Measurements from ENCODE around the gene ZBTB49.
"Not testable (repeated sequence)": the region's sequence is repeated elsewhere in the genome, so short reads cannot be mapped to it uniquely, and the experiment has no call there.

The ZBTB49 gene, protein sequence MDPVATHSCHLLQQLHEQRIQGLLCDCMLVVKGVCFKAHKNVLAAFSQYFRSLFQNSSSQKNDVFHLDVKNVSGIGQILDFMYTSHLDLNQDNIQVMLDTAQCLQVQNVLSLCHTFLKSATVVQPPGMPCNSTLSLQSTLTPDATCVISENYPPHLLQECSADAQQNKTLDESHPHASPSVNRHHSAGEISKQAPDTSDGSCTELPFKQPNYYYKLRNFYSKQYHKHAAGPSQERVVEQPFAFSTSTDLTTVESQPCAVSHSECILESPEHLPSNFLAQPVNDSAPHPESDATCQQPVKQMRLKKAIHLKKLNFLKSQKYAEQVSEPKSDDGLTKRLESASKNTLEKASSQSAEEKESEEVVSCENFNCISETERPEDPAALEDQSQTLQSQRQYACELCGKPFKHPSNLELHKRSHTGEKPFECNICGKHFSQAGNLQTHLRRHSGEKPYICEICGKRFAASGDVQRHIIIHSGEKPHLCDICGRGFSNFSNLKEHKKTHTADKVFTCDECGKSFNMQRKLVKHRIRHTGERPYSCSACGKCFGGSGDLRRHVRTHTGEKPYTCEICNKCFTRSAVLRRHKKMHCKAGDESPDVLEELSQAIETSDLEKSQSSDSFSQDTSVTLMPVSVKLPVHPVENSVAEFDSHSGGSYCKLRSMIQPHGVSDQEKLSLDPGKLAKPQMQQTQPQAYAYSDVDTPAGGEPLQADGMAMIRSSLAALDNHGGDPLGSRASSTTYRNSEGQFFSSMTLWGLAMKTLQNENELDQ

DNA sequence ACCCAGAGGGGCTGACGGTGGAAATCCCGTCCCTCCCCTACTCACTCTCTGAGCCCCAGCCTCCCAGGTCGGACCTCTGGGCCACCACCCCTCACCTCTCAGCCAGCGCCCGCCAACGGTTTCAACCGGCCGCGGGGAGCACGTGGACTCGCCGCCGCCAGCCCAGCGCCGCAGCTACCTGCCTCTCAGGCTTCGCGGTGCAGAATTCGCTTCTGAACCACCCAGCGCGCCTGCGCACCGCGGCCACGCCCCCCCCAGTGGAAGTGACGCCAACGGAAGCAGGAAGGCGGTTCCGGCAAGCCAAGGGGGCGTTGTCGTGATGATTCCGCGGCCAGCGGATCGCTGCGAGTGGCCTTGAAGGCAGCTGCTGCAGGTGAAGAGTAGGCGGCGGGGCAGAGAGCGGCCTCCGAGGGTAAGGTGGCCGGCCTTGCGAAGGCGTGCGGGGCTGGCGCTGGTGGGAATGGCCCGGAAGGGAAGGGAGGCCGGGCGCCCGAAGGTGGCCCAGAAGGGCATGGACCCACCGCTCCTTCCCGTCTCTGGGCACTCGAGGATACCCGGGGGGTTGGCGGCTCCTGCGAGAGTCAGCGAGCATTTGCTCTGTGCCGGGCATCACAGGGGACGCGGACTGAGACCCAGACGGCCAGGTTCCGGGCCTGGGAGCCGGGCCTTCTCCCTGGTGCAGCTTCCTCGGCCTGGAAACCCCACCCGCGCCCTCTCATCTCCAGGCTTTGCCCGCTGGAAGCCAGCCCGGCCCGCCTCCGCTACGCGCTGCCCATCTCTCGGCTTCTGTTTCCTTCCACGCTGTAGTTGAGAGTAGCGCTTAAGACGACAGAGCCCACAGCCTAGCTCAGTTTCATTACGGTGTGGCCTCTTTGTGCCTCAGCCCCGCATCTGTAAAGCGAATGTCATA, at the start of gene ZBTB49, which contains the start of gene LYAR:
Gene ZBTB49, plus strand, starts transcription at position 311 of the 910 bp plus-strand sequence. CDS start 9,695 bp downstream, outside the sequence.
Gene LYAR, minus strand, starts transcription at position 214 of the 910 bp plus-strand sequence. CDS start 6,412 bp downstream, outside the sequence.
- in situ Hi-C loops (cut with MboI; ENCODE audit: low sequenced_read_pairs) = no loop called here

DNA sequence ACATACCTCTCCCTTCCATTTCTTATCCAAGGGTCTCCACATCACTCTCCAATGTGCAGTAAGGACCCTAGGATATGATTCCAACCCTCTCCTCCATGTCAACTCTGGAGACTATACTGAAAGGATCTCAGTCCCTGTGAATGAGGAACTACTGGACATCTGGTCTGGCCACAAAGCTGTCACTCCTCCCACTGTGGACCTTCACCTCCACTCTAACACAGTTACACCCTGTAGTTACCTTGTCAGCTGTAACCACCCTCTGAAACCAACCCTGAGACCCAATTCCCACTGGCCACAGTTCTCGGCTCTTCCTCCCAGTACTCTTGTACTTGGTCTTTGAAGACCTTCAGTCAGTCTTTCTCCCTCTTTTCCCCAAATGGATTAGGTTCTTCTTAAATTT, 44.9 kb upstream of the ZBTB49 start:
- in situ Hi-C loops (cut with MboI; ENCODE audit: low sequenced_read_pairs) = no loop called here

DNA sequence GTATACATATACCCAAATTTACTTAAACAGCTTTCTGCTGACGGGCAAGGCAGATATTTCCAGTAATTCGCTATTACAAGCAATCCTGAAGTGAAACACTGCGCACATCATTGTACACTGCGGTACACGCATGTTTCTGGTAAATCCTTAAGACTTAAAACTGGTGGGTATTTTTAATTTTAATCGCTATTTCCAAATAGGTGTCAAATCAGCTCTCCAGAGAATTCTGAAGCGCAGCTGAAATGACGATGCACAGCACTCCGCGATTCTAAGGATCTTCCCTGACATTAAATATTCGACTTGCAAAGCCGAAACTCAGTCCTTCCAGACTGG, 42.4 kb upstream of the ZBTB49 start:
- in situ Hi-C loops (cut with MboI; ENCODE audit: low sequenced_read_pairs) = no loop called here

DNA sequence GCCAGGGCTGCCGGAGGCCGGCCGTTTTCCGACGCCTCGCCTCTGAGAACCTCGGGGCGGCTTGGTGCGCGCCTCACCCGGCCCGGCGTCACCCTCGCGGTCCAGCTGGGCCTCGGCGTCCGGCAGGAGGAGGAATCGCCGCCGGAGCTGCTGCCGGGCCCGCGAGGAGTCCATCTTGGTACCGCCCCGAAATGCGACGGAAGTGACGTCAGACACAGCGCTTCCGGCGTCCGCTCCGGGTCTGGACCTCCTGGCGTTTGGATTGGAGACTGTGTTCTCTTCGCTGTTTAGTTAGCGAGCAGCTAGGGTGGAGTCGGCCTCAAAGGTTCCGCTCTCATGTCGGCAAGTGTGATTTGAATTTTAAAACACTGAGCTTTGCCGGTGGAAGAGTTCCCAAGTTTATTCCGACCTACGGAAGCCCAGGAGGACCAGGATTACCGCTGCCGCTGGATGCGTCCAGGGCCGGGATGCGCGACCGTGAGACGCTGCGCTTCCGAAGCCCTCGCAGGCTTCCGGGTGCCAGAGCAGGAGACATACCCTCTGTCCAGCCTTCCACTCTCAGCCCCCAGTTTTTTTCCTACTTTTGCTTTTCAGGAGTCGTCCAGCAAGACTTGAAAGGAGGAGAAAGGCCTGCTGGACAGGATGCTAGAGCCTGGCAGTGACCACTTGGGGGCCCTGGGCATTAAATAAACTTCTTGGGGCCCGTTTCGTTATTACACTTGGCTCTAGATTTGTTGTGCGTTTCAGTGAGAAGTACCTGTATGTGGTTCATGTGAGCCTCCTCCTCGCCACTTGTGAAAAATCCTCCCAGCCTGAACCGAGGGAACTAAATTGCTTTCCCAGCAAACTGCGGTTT, 41.8 kb upstream of the ZBTB49 start, which contains the start of gene TMEM128:
Gene TMEM128, minus strand, starts transcription at position 195 of the 856 bp plus-strand sequence. Its CDS starts 21 bp downstream, at position 174.
- in situ Hi-C loops (cut with MboI; ENCODE audit: low sequenced_read_pairs) = no loop called here

DNA sequence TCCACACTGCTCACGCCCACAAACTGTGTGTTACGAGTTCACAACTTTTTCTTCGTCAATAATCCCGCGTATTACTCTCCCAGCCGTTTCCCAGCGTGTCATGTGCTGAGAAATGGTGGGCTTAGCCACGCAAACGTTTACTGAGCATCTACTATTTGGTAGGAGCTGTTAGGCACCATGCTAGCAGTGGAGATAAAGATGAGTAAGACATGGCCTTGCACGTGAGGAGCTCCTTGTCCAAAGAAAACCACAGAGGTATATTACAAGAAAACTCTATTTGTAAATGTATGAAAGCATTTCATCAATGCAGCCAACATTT, 41.2 kb upstream of the ZBTB49 start:
- in situ Hi-C loops (cut with MboI; ENCODE audit: low sequenced_read_pairs) = no loop called here

DNA sequence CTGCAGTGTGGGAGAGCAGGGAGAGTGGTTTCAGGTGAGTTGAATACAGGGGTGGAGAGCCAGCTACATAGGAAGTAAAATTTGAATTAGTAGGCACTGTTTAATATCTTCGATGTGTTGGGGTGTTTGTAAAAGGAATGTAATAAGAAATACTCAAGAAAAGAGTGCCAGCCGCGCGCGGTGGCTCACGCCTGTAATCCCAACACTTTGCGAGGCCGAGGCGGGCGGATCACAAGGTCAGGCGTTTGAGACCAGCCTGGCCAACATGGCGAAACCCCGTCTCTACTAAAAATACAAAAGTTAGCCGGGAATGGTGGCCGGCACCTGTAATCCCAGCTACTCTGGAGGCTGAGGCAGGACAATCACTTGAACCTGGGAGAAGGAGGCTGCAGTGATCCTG, 40.7 kb upstream of the ZBTB49 start:
- in situ Hi-C loops (cut with MboI; ENCODE audit: low sequenced_read_pairs) = not testable (repeated sequence)

DNA sequence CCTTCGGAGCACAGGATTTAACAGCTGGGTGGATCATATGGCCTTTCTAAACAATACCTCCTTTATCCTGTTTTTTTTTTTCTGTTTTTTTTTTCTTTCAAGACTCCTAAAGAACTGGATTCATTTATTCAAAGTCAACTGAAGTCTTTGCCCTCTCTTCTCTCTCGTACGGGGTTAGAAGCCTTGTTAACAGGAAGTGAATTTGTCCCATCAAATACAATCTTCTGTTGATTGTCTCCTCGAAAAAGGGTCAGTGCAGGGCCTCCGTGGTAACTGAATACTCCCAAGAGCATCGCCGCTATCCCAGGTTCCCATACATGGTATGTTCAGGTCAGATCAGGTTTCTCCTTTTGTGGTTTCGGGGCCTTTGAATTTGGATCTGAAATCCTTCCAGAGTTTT, 40.2 kb upstream of the ZBTB49 start:
- in situ Hi-C loops (cut with MboI; ENCODE audit: low sequenced_read_pairs) = no loop called here

DNA sequence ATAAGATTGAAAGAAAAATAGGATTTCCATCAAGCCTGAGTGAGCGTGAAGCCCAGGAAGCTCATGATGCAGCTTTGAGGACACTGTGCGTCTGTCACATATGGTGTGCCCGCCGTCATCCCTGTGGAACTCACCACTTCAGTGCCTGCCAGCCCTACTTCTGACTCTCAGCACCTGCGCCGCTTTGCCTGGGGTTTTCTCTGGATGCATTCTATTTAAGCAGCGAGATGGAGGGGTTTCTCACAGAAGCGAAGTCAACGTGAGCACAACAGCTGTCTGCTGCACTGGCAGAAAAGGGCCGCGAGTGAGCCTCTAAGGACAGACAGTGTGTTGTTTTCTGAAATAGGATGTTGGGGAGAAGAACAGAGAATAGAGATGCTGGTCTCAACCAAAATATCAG, 35.9 kb upstream of the ZBTB49 start:
- in situ Hi-C loops (cut with MboI; ENCODE audit: low sequenced_read_pairs) = no loop called here

DNA sequence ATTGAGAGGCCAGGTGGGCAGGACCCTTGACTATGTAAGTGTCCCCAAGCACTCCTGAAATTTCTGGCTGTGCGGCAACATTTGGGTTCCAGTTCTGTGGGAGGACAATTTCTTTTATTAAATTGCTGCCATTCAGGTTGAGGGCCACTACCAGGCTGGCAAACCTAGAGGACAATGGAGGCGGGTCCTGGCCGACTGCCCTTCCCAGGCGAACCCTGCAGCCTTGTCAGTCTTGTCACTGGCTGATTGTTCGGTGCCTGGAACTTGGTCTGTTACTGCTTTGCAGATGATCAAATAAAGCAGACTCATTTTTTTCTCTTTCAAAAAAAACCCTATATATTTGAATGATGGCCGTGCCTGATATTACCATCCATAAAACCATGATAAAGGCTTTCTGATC, 35.4 kb upstream of the ZBTB49 start:
- in situ Hi-C loops (cut with MboI; ENCODE audit: low sequenced_read_pairs) = no loop called here

DNA sequence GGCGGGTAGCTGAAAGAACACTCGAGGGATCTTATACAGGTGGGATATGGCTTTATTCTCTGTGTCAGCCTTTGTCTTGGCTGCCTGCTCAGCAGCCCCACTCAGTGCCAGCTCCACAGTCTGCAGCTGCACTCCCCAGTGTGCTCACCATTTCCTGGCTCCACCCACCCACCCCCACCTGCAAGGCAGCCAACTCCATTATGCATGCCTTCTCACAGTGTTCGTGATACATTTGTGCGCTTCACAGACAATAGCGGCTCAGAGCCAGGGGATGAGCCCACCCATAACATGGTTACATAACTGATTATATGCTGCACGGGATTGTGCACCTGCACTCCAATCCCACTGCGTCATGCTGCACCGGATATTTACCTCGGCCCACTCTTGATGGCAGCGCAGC, 33.3 kb upstream of the ZBTB49 start:
- in situ Hi-C loops (cut with MboI; ENCODE audit: low sequenced_read_pairs) = no loop called here

DNA sequence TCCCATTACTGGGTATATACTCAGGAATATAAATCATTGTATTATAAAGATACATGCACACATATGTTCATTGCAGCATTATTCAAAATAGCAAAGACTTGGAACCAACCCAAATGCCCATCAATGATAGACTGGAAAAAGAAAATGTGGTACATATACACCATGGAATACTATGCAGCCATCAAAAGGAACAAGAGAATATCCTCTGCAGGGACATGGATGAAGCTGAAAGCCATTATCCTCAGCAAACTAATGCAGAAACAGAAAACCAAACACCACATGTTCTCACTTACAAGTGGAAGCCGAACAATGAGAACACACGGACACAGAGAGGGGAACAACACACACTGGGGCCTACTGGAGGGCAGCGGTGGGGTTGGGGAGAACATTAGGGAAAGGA, 32.3 kb upstream of the ZBTB49 start:
- in situ Hi-C loops (cut with MboI; ENCODE audit: low sequenced_read_pairs) = not testable (repeated sequence)

DNA sequence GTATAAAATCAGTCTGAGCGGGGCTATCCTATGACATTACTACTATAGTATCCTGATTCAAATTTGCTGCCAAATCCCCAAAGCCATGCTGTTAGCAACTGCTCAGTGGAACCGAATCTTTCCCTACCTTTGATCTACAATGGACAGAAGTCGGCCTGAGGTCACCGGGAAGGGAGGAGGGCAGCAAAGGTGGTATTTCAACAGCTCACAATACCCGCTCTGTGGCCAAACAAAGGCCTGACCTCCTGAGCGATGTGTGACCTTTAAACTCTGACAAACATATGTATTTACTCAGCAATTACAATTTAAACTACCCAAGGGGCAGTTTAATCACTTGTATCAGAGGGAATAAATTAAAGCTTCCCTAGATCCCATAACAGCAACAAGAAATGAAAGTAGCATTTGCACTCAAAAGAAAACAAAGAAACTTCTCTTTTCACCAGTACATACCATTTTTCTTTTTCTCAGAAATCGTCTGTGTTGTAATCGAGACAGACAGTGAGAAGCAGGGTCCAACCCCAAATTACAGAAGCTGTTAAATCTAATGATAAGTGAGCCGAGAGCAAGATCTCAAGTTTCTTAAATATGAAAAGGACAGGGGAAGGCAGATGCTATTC, 30.5 kb upstream of the ZBTB49 start:
- in situ Hi-C loops (cut with MboI; ENCODE audit: low sequenced_read_pairs) = no loop called here

DNA sequence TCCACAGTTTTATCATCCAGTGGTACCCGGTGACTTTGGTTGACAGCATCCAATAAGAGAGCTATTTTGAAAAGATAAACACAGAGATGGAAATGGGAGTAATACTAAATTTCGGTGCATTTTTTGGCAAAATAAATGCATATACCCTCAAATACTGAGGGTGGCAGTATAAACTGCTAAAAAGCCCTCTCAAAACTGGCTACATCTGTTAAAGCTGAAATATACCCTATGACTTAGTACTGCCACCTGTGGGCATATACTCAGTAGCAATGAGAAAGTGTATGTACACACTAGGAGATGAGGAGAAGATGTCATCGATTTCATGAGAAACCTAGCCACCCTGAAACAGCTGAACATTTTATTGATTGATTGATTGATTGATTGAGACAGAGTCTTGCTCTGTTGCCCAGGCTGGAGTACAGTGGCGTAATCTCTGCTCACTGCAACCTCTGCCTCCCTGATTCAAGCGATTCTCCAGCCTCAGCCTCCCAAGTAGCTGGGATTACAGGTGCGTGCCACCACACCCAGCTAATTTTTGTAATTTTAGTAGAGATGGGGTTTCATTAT, 29.8 kb upstream of the ZBTB49 start:
- in situ Hi-C loops (cut with MboI; ENCODE audit: low sequenced_read_pairs) = no loop called here

DNA sequence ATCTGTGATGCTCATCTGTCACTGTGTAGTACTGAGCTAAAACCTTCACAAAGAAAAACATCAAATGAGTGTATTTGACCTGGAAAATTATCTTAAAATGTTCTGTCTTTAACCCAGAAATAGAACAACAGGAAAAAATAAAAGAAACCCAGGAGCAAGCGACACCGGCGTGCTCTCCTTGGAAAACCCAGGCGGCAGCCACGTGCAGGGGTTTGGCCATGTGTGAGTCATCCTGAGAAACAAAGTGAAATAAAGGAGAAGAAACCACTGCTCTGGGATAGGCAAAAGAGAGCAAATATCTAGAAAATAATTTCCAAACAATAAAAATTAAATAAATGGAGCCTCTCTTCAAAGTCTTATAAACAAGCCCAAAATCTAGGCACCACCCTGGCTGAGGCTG, 22.1 kb upstream of the ZBTB49 start:
- in situ Hi-C loops (cut with MboI; ENCODE audit: low sequenced_read_pairs) = no loop called here

DNA sequence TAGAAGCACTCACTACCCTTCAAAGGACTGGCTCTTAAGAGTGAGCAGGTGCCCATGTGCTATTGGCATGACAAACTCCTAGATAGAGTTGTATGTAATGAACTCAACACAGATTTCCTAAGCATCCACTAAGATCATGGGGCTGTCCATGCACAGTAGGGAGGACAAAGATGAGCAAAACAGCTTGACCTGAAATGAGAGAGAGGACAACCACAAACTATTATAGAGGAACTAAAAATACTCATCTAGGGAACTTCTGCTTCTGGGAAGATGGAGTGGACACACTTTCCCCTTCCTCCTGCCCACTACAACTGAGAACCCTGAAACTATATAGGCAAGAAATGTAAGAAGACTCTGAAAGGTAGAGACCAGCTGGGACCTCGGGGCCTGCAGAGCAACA, 21.3 kb upstream of the ZBTB49 start:
- in situ Hi-C loops (cut with MboI; ENCODE audit: low sequenced_read_pairs) = no loop called here

DNA sequence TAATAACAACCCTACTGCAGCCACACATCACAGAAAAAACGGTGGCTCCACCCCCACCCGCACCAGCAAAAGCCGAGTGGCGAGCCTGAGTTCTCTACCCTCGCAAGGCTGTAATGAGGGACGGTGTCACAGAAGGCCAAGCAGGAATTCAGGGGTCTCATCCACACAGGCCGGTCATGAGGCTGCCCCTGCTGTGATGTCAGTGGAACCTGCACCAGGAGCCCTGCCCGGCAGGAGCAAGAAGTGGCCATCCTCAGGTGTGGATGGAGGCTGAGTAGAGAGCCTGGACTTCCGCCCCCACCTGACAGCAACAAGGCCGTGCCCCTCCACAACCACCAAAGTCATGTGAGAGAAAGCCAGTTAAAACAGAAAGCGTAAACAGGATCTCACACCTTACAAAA, 20.7 kb upstream of the ZBTB49 start:
- in situ Hi-C loops (cut with MboI; ENCODE audit: low sequenced_read_pairs) = no loop called here

DNA sequence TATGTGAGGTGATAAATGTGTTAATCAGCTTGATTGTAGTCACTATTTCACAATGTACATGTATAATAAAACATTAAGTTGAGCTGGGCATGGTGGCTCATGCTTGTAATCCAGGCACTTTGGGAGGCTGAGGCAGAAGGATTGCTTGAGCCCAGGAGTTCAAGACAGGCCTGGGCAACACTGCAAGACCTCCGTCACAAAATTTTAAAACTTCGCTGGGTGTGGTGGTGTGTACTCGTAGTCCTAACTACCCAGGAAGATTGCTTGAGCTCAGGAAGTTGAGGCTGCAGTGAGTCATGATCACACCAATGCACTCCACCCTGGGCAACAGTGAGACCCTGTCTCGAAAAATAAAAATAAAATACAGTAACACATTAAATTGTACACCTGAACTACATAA, 20.2 kb upstream of the ZBTB49 start:
- in situ Hi-C loops (cut with MboI; ENCODE audit: low sequenced_read_pairs) = no loop called here

DNA sequence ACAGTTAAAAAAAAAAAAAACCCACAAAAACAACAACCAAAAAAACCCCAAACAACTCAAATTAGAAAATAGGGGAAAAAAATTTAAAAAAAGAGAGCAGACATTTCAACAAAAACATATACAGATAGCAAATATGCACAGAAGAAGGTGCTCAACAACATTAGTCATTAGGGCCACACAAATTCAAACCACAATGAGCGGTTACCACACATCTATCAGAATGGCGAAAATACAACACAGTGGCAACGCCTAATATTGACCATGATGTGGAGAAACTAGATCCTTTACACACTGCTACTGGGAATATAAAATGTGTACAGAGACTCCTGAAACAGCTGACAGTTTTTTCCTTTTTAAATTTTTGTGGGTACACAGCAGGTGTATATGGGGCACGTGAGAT, 19.5 kb upstream of the ZBTB49 start:
- in situ Hi-C loops (cut with MboI; ENCODE audit: low sequenced_read_pairs) = no loop called here

DNA sequence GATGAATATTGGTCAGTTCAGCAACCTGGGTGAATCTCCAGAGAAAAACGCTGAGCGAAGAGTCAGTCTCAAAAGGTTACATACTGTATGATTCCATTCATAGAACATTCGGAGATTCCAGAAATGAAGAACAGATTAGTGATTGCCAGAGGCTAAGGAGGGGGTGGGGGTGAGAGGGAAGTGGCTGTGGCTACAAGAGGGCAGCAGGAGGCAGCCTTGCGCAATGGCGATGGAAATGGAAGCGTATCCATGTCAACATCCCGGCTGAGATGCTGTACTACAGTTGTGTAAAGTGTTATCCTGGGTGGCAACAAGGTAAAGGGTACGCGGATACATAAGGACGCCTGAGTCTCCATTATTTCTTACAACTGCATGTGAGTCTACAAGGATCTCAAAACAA, 18.1 kb upstream of the ZBTB49 start:
- in situ Hi-C loops (cut with MboI; ENCODE audit: low sequenced_read_pairs) = no loop called here

DNA sequence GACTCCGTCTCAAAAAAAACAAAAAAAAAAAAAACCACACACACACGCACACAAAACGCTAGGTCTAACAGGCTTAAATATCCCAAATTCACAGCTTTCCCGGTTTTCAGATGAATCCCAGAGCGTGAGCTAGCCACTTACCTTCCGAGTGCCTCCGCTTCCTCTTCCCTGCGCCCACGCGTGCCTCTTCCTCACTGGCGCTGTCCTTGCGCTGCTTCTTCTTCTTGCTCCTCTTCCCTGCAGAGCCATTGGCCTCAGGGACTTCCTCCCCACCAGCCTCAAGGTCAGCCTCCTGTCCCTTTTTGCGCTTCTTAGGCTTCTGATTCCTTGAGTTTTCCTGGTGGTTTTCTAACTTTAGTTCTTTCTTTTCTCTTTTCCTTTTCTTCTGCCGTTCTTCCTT, 15.8 kb upstream of the ZBTB49 start:
- in situ Hi-C loops (cut with MboI; ENCODE audit: low sequenced_read_pairs) = no loop called here
